K562 (cell line): ENCODE data around the gene KRT75.

Source experiments
- CREB1 ChIP-seq, 2 experiments: sonication (generic) in 1 of 2; formaldehyde crosslinking in 1 of 2; IDR thresholded peaks; 2 replicates each; pipeline versions ENCODE4 v1.6.1 to v1.8.0; 2012 to 2022; ENCODE audit warnings: inconsistent platforms in 1 of 2, mild to moderate bottlenecking in 1 of 2, missing genetic modification reagents in 1 of 2, moderate library complexity in 1 of 2
- EZH2 ChIP-seq: IDR thresholded peaks from 2 replicates; pipeline ENCODE4 v1.6.1; 2012; ENCODE audit warnings: low read depth, mild to moderate bottlenecking, inconsistent platforms, low read length, borderline replicate concordance
- KLF13 ChIP-seq: fragments of 450-650 bp; IDR thresholded peaks from 2 replicates; pipeline ENCODE4 v1.6.1; 2016; ENCODE audit warnings: missing genetic modification characterization, low read depth, mild to moderate bottlenecking, missing compliant biosample characterization, moderate library complexity, borderline replicate concordance
- KLF6 ChIP-seq: fragments of 250-450 bp; sonication (Bioruptor Pico); IDR thresholded peaks from 2 replicates; pipeline ENCODE4 v1.4.0; 2020; ENCODE audit warnings: mild to moderate bottlenecking, moderate library complexity, borderline replicate concordance
- MBD2 ChIP-seq: sonication (generic); IDR thresholded peaks from 2 replicates; pipeline ENCODE4 v1.6.1; 2016; ENCODE audit warnings: low read depth, borderline replicate concordance
- NFRKB ChIP-seq: fragments of 450-650 bp; IDR thresholded peaks from 2 replicates; pipeline ENCODE4 v1.6.1; 2016; ENCODE audit warnings: low read depth
- NR3C1 ChIP-seq: sonication (generic); formaldehyde crosslinking; IDR thresholded peaks from 2 replicates; pipeline ENCODE4 v1.8.1; 2022; ENCODE audit warnings: missing genetic modification reagents
- PHB ChIP-seq: fragments of 250-450 bp; sonication (Bioruptor Pico); IDR thresholded peaks from 2 replicates; pipeline ENCODE4 v1.5.0; 2021
- TF ChIP-seq, protein P1 (sequence below), 3 experiments: IDR thresholded peaks in 2 of 3; conservative IDR thresholded peaks in 1 of 3; 2 replicates each; pipeline ENCODE4 v1.5.1; 2011 to 2012; ENCODE audit warnings: low read length in 3 of 3, mild to moderate bottlenecking in 3 of 3, control low read depth in 2 of 3, improper control_type of control experiment in 1 of 3, inconsistent platforms in 1 of 3, low read depth in 1 of 3, mixed read lengths in 1 of 3, moderate library complexity in 1 of 3; ENCODE audit not compliant: insufficient read depth in 2 of 3
- TF ChIP-seq, protein P2 (sequence below): fragments of 450-650 bp; IDR thresholded peaks from 2 replicates; pipeline ENCODE4 v1.6.1; 2016

DNA sequence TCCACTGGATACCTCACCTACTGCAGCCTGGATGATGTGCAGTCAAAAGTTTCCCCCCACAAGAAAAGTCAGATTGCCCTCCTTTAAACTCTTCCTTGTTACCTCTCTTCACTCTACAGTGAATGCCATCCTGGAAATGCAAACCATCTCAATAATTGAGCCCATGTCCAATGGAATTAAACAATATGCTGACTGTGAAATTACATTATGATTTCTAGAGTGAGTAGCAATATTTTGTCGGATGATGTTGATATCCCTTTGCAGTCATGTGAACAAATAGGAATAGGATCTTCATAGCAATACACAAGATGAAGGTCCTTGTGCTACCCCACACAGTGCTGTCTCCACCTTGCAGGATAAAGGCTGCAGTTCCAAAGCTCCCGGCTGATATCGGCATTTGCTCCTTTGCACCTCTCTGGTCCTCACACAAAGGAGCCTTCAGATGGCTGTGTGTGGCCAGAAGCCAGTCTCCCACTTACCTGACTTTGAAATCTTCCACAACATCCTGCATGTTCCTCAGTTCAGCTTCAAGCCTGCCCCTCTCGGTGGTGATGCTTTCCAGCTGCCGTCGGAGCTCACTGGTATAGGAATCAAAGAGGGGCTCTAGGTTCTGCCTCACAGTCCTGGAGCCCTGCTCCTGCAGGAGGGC lies 1.5 kb downstream of the KRT75 start:
- no peak for TF ChIP-seq MBD2
- TF ChIP-seq, protein P1, sequence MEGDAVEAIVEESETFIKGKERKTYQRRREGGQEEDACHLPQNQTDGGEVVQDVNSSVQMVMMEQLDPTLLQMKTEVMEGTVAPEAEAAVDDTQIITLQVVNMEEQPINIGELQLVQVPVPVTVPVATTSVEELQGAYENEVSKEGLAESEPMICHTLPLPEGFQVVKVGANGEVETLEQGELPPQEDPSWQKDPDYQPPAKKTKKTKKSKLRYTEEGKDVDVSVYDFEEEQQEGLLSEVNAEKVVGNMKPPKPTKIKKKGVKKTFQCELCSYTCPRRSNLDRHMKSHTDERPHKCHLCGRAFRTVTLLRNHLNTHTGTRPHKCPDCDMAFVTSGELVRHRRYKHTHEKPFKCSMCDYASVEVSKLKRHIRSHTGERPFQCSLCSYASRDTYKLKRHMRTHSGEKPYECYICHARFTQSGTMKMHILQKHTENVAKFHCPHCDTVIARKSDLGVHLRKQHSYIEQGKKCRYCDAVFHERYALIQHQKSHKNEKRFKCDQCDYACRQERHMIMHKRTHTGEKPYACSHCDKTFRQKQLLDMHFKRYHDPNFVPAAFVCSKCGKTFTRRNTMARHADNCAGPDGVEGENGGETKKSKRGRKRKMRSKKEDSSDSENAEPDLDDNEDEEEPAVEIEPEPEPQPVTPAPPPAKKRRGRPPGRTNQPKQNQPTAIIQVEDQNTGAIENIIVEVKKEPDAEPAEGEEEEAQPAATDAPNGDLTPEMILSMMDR (IDR thresholded peaks at IDR 0.05 in 2 of 3, conservative IDR thresholded peaks at IDR 0.05 in 1 of 3; ENCODE audit: insufficient read depth in 2 of 3, low read depth in 1 of 3, low read length in 3 of 3) = no peak
- no peak for TF ChIP-seq PHB (CRISPR knock-in tag)
- TF ChIP-seq, protein P2, sequence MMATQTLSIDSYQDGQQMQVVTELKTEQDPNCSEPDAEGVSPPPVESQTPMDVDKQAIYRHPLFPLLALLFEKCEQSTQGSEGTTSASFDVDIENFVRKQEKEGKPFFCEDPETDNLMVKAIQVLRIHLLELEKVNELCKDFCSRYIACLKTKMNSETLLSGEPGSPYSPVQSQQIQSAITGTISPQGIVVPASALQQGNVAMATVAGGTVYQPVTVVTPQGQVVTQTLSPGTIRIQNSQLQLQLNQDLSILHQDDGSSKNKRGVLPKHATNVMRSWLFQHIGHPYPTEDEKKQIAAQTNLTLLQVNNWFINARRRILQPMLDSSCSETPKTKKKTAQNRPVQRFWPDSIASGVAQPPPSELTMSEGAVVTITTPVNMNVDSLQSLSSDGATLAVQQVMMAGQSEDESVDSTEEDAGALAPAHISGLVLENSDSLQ = no peak
- no peak for TF ChIP-seq KLF6 (CRISPR knock-in tag)
- no peak for TF ChIP-seq NR3C1 (CRISPR knock-in tag)
- no peak for TF ChIP-seq EZH2
- TF ChIP-seq CREB1 (IDR thresholded peaks at IDR 0.05) = no peak
- TF ChIP-seq CREB1 (CRISPR knock-in tag; IDR thresholded peaks at IDR 0.05) = no peak
- TF ChIP-seq NFRKB = no peak
- no peak for TF ChIP-seq KLF13 (tag)
